ENCODE measurements around the gene ABHD14A.
A peak's percentile ranks its signal among the peaks of the same experiment; 100 is the strongest.

Gene ABHD14A

DNA sequence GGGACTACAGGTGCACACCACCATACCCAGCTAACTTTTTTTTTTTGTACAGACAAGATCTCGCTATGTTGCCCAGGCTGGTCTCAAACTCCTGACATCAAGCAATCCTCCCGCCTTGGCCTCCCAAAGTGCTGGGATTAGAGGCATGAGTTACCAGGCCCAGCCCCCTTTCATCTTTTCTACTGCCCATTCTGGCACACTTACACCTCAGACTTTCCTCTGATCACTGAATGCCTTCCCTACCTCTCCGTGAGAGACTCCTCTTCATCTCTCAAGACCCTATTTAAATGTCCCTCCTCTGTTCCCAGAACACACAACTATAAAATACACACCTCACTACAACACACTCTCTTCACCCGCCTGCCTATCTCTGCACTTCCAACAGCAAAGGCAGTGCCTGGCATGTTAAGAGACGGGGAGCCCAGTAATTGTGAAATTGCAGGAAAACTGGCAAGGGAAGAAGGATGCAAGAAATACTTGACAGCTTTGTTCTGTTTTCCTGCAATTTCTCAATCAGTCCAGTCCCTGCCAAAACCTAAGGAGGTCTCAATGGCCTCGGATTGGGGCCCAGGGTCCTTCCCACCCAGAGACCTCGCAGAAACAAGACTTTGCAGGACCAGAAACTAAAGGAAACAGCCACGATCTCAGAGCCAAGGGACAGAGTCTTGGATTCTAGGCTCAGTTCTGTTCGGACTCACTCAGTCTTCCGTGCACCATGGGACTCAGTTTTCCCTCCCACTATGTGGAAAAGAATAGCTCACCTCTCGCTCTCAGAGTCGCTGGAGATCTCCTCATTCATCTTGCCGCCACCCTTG, 34.0 kb upstream of the ABHD14A start:
- DNase-seq (ENCODE audit: low read depth in 2 of 2, low spot score in 1 of 2), result no peak

GRCh38 chr3:51941463-51941797, 33.4 kb upstream of the ABHD14A start:
- no peak for DNase-seq (ENCODE audit: low read depth in 2 of 2, low spot score in 1 of 2)

DNA sequence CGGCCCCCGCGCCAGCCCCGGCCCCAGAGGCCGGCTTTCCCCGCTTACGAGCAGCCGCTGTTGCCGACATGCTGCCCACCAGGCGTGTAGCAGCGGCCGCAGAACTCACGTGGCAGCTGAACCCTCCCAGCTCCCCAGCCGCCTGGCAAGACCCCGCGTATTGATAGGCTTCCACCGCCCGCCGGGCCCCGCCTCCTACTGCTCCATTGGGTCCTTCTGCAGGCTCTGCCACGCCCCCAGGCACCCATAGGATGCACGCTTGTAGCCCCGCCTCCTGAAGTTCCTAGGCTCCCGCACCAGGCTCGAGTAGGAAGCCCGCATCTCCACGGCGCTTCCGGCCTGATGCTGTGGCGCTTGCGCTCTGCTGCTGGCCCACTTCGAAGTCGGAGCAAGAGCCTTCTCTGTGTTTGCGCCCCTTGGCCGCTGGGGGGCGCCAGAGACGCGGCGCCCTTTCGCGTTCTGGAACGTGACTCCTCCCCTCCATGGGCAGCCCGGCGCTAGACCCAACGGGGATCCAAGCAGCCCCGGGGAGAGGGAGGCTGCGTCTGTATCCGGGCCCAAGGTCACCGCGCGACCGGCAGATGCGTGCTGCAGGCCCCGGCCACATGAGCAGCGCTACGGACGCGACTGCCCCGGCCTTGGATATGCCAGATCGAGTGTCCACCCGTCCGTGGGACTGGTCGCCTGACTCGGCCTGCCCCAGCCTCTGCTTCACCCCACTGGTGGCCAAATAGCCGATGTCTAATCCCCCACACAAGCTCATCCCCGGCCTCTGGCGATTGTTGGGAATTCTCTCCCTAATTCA, 32.9 kb upstream of the ABHD14A start, which contains the start of the genes PARP3 and RRP9:
PARP3 (plus strand) TSS at position 566 of the 805 bp plus-strand sequence. CDS start 993 bp downstream, outside the sequence.
RRP9 (minus strand) TSS at position 107 of the 805 bp plus-strand sequence; CDS start at position 70, 37 bp downstream.
- DNase-seq (ENCODE audit: low read depth in 2 of 2, low spot score in 1 of 2), result peak; percentile 98 to 99

DNA sequence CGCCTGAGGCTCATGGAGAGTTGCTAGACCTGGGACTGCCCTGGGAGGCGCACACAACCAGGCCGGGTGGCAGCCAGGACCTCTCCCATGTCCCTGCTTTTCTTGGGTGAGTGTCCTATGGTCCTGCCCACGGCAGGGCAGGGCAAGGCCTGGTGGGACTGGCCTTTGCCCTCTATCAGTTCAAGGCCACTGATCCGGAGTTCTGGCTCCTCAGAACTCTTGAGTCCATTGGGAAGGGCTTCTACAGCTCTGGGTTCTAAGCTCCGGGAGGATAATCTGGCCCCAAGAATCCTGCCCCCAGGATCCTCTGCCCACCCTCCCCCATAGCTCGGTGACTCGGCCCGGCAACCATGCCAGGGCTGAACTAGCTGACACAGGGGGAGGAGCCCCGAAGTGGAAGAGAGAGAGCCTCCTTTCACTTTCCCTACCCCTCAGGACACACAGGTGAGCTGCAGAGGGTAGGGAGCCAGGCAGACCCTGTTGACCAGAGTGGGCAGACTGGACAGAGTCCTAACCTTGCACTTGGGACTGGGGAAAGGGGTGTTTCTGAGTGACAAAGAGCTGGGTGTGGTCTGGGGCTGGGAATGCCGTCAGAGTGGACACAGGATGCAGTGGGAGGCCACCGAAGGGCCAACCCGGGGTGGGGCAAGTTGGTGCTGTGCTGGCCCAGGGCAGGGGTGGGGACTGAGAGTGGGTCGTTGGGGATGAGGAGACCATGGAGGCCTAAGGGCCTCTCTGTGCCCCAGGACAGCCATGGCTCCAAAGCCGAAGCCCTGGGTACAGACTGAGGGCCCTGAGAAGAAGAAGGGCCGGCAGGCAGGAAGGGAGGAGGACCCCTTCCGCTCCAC, 32.0 kb upstream of the ABHD14A start:
- no peak for DNase-seq (ENCODE audit: low read depth in 2 of 2, low spot score in 1 of 2)

GRCh38 chr3:51943451-51944391, 31.1 kb upstream of the ABHD14A start:
- no peak for DNase-seq (ENCODE audit: low read depth in 2 of 2, low spot score in 1 of 2)

- no peak for DNase-seq (ENCODE audit: low read depth in 2 of 2, low spot score in 1 of 2)
Measured at GRCh38 chr3:51944451-51945021, 30.3 kb upstream of the ABHD14A start.

- DNase-seq (ENCODE audit: low read depth in 2 of 2, low spot score in 1 of 2), result no peak
Measured at GRCh38 chr3:51945031-51945840, 29.6 kb upstream of the ABHD14A start.

- DNase-seq (ENCODE audit: low read depth in 2 of 2, low spot score in 1 of 2), result no peak
Measured at GRCh38 chr3:51945926-51946705, 28.7 kb upstream of the ABHD14A start.

GRCh38 chr3:51946796-51947195, 28.1 kb upstream of the ABHD14A start:
- no peak for DNase-seq (ENCODE audit: low read depth in 2 of 2, low spot score in 1 of 2)

DNA sequence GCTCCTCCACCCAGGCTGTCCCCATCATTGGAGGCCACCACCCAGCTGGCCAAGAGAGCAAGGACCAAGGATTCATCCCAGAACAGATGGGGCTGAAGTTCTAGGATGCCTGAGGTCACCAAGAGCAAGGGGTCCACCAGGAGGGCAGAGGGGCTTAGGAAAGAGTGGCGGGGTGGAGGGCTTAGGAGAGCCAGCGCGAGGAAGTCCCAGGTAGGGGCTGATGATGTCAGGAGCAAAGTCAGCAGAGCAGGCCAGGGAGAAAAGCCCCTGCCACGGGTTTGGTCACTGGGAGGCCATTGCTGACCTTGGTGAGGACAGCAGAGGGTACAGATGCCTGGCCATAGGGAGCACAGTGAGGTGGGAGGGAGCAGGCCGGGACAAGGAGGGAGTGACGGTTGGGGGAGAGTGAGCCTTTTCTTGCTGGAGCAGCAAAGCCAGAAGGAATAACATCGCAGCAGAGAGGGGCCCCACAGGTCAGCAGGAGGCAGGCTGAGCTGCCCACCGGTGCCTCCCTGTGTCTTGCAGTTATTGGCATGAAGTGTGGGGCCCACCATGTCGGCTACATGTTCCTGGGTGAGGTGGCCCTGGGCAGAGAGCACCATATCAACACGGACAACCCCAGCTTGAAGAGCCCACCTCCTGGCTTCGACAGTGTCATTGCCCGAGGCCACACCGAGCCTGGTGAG, 27.5 kb upstream of the ABHD14A start:
- DNase-seq (ENCODE audit: low read depth in 2 of 2, low spot score in 1 of 2), result no peak

- no peak for DNase-seq (ENCODE audit: low read depth in 2 of 2, low spot score in 1 of 2)
Measured at GRCh38 chr3:51948016-51948580, 26.8 kb upstream of the ABHD14A start.

DNA sequence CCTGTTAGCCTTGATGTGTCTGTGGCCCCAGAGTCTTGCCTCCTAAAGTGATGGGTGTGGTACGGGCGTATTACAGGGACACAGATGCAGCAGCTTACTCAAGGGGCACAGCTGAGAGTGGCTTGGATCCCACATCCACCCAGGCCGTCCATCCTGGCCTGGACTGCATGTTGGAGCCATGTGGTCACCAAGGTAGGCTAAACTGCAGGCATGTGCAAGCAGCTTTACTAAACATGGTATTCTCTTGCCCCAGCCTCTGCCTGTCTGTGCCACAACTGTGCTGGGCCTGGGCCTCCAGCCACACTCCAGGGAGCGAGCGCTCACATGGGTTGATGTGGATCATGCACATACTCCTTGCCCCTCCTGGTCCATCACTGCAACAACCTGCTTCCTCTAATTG, 25.7 kb upstream of the ABHD14A start:
- no peak for DNase-seq (ENCODE audit: low read depth in 2 of 2, low spot score in 1 of 2)

- DNase-seq (ENCODE audit: low read depth in 2 of 2, low spot score in 1 of 2), result no peak
Measured at GRCh38 chr3:51950899-51951298, 24.0 kb upstream of the ABHD14A start.

GRCh38 chr3:51953445-51953844, 21.4 kb upstream of the ABHD14A start:
- no peak for DNase-seq (ENCODE audit: low read depth in 2 of 2, low spot score in 1 of 2)

GRCh38 chr3:51954105-51954504, 20.8 kb upstream of the ABHD14A start:
- DNase-seq (ENCODE audit: low read depth in 2 of 2, low spot score in 1 of 2), result no peak

DNA sequence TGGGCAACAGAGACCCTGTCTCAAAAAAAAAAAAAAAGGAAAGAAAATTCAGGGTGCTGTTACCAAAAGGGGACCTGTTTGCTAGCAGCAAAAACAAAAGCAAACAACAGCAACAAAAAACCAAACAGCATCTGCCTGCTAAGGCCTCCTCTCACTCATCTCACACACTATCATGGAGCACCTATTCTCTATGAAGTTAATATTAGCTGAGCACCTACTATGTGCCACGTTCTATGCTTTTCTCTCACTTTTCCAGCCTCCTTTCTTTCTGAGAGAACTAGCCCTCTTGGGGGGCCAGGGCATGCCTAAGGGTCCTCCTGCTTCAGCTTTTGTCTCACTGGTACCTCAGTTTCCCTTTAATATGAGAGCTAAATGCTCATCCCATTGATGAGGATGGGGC, 20.2 kb upstream of the ABHD14A start:
- DNase-seq (ENCODE audit: low read depth in 2 of 2, low spot score in 1 of 2), result no peak

DNA sequence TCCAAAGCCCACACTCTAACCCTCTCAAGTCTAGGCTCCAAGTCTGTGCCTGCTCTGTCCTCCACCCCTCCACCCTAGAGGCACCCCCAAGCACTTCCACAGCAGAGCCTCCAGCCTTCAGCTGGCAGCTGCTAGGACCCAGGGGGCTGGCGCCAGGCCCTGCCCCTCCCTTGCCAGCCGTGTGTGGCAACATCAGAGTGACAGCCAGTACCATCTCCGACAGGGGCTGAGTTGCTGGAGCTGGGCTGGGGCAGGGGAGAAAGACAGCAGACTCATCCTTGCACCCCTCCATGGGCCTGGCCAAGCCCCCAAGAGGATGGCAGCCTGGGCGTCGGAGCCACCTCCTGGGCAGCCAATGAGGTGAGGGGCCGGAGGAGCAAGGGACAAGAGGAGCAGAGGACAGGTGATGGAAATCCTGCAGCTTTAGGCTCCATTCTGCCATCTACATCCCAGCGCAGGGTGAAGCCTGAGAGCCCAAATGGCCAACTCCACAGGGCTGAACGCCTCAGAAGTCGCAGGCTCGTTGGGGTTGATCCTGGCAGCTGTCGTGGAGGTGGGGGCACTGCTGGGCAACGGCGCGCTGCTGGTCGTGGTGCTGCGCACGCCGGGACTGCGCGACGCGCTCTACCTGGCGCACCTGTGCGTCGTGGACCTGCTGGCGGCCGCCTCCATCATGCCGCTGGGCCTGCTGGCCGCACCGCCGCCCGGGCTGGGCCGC, 19.5 kb upstream of the ABHD14A start, which contains the start of gene GPR62:
GPR62 (plus strand) TSS at position 207 of the 718 bp plus-strand sequence; CDS start at position 479, 272 bp downstream.
- DNase-seq (ENCODE audit: low read depth in 2 of 2, low spot score in 1 of 2), result no peak
